HG02973 (cell line): ENCODE results near the gene SCT.

Experiments
- ATAC-seq: cut with Tn5 transposase; IDR thresholded peaks from one replicate; pipeline ENCODE4 v1.9.1; 2021; ENCODE audit warnings: moderate library complexity; ENCODE audit not compliant: unreplicated experiment

SCT gene

GRCh38 chr11:623349-623869 is 3.6 kb downstream of the SCT start:
- no peak for ATAC-seq

GRCh38 chr11:621838-622237 is 5.1 kb downstream of the SCT start:
- ATAC-seq, result no peak

GRCh38 chr11:620935-621814 is 5.8 kb downstream of the SCT start:
- no peak for ATAC-seq

- ATAC-seq, result no peak
These were observed 6.8 kb downstream of the SCT start for GRCh38 chr11:620201-620600.

- no peak for ATAC-seq
These were observed 7.3 kb downstream of the SCT start for GRCh38 chr11:619628-620050.

GRCh38 chr11:618856-619627 is 7.9 kb downstream of the SCT start:
- no peak for ATAC-seq

GRCh38 chr11:617912-618682 is 8.9 kb downstream of the SCT start:
- ATAC-seq, result no peak

GRCh38 chr11:617199-617911 is 9.6 kb downstream of the SCT start:
- no peak for ATAC-seq

GRCh38 chr11:616320-617198 is 10.4 kb downstream of the SCT start:
- ATAC-seq, result no peak

- peak; percentile 56 for ATAC-seq
These were observed 11.3 kb downstream of the SCT start, which contains the start of gene IRF7 for GRCh38 chr11:615504-616319. TSS of gene IRF7 (minus strand) at chr11:615950. CDS start at chr11:615364, 586 bp downstream.

GRCh38 chr11:614623-615503 is 12.1 kb downstream of the SCT start:
- ATAC-seq, result no peak

- ATAC-seq, result no peak
These were observed 12.9 kb downstream of the SCT start for GRCh38 chr11:614021-614622.

- ATAC-seq, result no peak
These were observed 13.5 kb downstream of the SCT start for GRCh38 chr11:613369-613968.

GRCh38 chr11:612961-613300 is 14.1 kb downstream of the SCT start:
- ATAC-seq, result no peak

- ATAC-seq, result no peak
These were observed 14.6 kb downstream of the SCT start for GRCh38 chr11:612201-612960.
